ENCODE data around the gene AMN. TPM values are rescaled to one million over a fixed set of nuclear protein-coding genes. Genes with fewer than 3 reads are reported as not detected.
A peak's percentile ranks its signal among the peaks of the same experiment; 100 is the strongest.
"Not testable (repeated sequence)": the region's sequence is repeated elsewhere in the genome, so short reads cannot be mapped to it uniquely, and the experiment has no call there.

The AMN gene
- total RNA-seq, 2 donors from 2014 or later: 1.9 to 3.2 TPM

DNA sequence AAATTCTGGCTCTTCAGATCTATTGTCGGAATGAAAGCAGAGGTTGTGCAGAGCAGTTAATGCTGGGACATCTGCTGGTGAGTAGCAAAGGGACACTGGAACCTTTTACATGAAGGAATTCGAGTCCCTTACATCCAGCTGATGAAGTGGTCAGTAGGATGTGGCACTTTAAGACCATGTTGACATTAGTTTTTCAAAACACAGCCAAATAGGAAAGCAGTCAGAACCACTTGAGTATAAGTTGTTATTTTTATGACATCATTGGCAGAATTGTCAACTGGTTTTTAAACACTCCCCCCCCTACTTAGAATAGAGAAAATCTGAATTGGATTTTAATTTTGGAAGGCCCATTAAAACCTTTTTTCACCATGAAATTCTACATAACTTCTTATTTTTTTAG lies 46.8 kb upstream of the AMN start:
- Histone ChIP-seq H3K4me1 (ENCODE audit: control insufficient read depth, insufficient read depth, low read length) (peaks cover 13% of the 10 kb centered on the region), H3K27me3 (ENCODE audit: control insufficient read depth, insufficient read depth, low read length, poor library complexity, severe bottlenecking) (no peaks in the 10 kb centered on the region), H3K9me3 (ENCODE audit: control insufficient read depth, low read length) (no peaks in the 10 kb centered on the region), H3K27ac (ENCODE audit: low read depth, low read length) (no peak overlapping the region), H3K36me3 (ENCODE audit: control insufficient read depth, insufficient read depth, low read length) (peaks cover 29% of the 10 kb centered on the region), H3K9ac (ENCODE audit: extremely low read depth, low read length, poor library complexity, severe bottlenecking) (no peak overlapping the region), H3K4me3 (ENCODE audit: low read length) (no peak overlapping the region)
- no peak overlapping the region for H3K27ac Mint-ChIP-seq
- H3K27me3 Mint-ChIP-seq (ENCODE audit: insufficient read depth): no peaks in the 10 kb centered on the region
- H3K9me3 Mint-ChIP-seq: no peaks in the 10 kb centered on the region
- 88 to 97% methylated on average over 2 of the region's 2 CpGs for WGBS, 2 experiments (ENCODE audit: insufficient coverage in 1 of 2, insufficient read length in 1 of 2)
- H3K4me1 Mint-ChIP-seq: peaks cover 16% of the 10 kb centered on the region
- DNase-seq: no peak
- no peak overlapping the region for H3K4me3 Mint-ChIP-seq
- peaks cover 22% of the 10 kb centered on the region for H3K36me3 Mint-ChIP-seq (ENCODE audit: low read depth)
- TF ChIP-seq CTCF (conservative IDR thresholded peaks at IDR 0.05): no peak

- WGBS, 2 experiments (ENCODE audit: insufficient coverage in 1 of 2, insufficient read length in 1 of 2): 97 to 98% methylated on average over 10 of the region's 10 CpGs
- not testable (repeated sequence) for H3K27ac Mint-ChIP-seq; H3K27ac ChIP-seq (ENCODE audit: low read depth, low read length); H3K4me3 Mint-ChIP-seq; H3K27me3 ChIP-seq (ENCODE audit: control insufficient read depth, insufficient read depth, low read length, poor library complexity, severe bottlenecking); H3K4me1 Mint-ChIP-seq; H3K9me3 ChIP-seq (ENCODE audit: control insufficient read depth, low read length); DNase-seq; H3K9ac ChIP-seq (ENCODE audit: extremely low read depth, low read length, poor library complexity, severe bottlenecking); H3K9me3 Mint-ChIP-seq; H3K27me3 Mint-ChIP-seq (ENCODE audit: insufficient read depth); H3K4me1 ChIP-seq (ENCODE audit: control insufficient read depth, insufficient read depth, low read length); H3K4me3 ChIP-seq (ENCODE audit: low read length)
- peaks cover 13% of the 10 kb centered on the region for H3K36me3 Mint-ChIP-seq (ENCODE audit: low read depth)
- peaks cover 29% of the 10 kb centered on the region for H3K36me3 ChIP-seq (ENCODE audit: control insufficient read depth, insufficient read depth, low read length)
These were observed 45.0 kb upstream of the AMN start for GRCh38 chr14:102877511-102877910.

DNA sequence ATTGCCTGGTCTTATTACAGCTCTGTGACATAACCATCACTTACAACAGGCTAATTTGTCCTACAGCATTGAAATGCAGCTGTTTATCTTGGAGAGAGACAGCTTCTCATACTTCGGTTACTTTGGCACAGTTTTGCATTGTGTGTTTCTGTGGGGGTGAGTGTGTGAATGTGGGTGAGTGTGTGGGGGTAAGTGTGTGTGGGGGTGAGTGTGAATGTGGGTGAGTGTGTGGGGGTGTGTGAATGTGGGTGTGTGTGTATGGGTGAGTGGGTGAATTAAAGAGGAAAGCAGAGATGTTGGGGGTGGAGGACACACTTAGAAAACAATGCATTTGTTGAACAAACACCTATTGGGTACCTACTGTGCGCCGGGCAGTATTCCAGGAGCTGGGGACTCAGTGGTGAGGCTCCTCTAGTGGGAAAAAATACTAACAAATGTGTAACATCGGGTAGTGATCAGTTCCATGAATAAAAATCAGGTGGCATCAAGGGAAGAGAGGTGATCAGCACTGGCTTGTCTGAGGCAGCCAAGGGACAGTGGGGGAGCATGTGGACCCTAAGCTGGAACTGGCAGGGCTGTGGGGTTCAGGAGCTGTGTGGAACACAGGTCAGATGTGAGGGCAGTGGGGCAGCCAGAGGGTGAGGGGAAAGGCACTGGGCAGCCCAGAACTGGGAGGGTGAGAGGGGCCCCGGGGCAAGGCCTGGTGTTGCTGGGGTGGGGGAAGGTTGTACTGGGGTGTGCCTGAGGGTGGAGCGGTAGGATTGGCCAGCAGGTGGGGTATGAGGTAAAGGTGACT lies 44.1 kb upstream of the AMN start:
- Histone ChIP-seq H3K9ac (ENCODE audit: extremely low read depth, low read length, poor library complexity, severe bottlenecking) (no peak overlapping the region), H3K27me3 (ENCODE audit: control insufficient read depth, insufficient read depth, low read length, poor library complexity, severe bottlenecking) (no peaks in the 10 kb centered on the region), H3K9me3 (ENCODE audit: control insufficient read depth, low read length) (no peaks in the 10 kb centered on the region), H3K4me1 (ENCODE audit: control insufficient read depth, insufficient read depth, low read length) (no peaks in the 10 kb centered on the region), H3K36me3 (ENCODE audit: control insufficient read depth, insufficient read depth, low read length) (peaks cover 27% of the 10 kb centered on the region), H3K4me3 (ENCODE audit: low read length) (no peak overlapping the region), H3K27ac (ENCODE audit: low read depth, low read length) (no peak overlapping the region)
- Mint-ChIP-seq H3K4me3 (no peak overlapping the region), H3K4me1 (peaks cover 3% of the 10 kb centered on the region), H3K27ac (no peak overlapping the region), H3K27me3 (ENCODE audit: insufficient read depth) (no peaks in the 10 kb centered on the region), H3K9me3 (no peaks in the 10 kb centered on the region), H3K36me3 (ENCODE audit: low read depth) (peaks cover 13% of the 10 kb centered on the region)
- peak; percentile 55 for TF ChIP-seq CTCF (conservative IDR thresholded peaks at IDR 0.05)
- peak; percentile 64 for DNase-seq
- WGBS, 2 experiments (ENCODE audit: insufficient coverage in 1 of 2, insufficient read length in 1 of 2): 96 to 100% methylated on average over 4 to 6 of the region's 6 CpGs
